Measurements from ENCODE around the gene ITPK1.

GRCh38 chr14:92965281-92965680, 150.4 kb downstream of the ITPK1 start:
- TF ChIP-seq JUNB (IDR thresholded peaks at IDR 0.05; ENCODE audit: unreplicated experiment) (no peak), CTCF (conservative IDR thresholded peaks at IDR 0.05; ENCODE audit: low read depth in 2 of 2) (no peak), POLR2AphosphoS5 (IDR thresholded peaks at IDR 0.05; ENCODE audit: low read depth) (no peak), EZH2phosphoT487 (IDR thresholded peaks at IDR 0.05; ENCODE audit: unreplicated experiment) (no peak), EZH2 (IDR thresholded peaks at IDR 0.05; ENCODE audit: low read depth, unreplicated experiment) (no peak), REST (IDR thresholded peaks at IDR 0.05; ENCODE audit: unreplicated experiment) (no peak), STAT1 (IDR thresholded peaks at IDR 0.05; ENCODE audit: unreplicated experiment) (no peak), ETS1 (IDR thresholded peaks at IDR 0.05) (no peak), CREB1 (CRISPR knock-in tag; IDR thresholded peaks at IDR 0.05; ENCODE audit: low read depth) (no peak)

Data from GM23338 (cell line).